ENCODE data around the gene RFTN1. TPM values are rescaled to one million over a fixed set of nuclear protein-coding genes. Genes with fewer than 3 reads are reported as not detected.
A peak's percentile ranks its signal among the peaks of the same experiment; 100 is the strongest.

The RFTN1 gene
- total RNA-seq, 2 experiments from 2014 or later: 81.8 to 152 TPM

GRCh38 chr3:16377847-16378302 is 135.6 kb downstream of the RFTN1 start:
- H3K79me2 ChIP-seq (ENCODE audit: insufficient read depth, low read depth, low read length): peaks cover 76% of the 10 kb centered on the region; the same call in 1 of the 2 replicates
- H2AFZ ChIP-seq (ENCODE audit: low read length): no peak overlapping the region
- H3K27ac ChIP-seq (ENCODE audit: low read depth, low read length, poor library complexity, severe bottlenecking): peak overlapping the region; percentile 99
- BruUV-seq (replicated peaks): no TSS peak
- H4K20me1 ChIP-seq (ENCODE audit: insufficient read depth, low read length): no peaks in the 10 kb centered on the region
- peak; percentile 47 for DNase-seq (ENCODE audit: low spot score)
- H3K4me3 ChIP-seq (ENCODE audit: low read depth, low read length, poor library complexity, severe bottlenecking): peak overlapping the region; percentile 43
- peaks cover 100% of the 10 kb centered on the region for H3K4me1 ChIP-seq (ENCODE audit: insufficient read depth, low read length, poor library complexity, severe bottlenecking)
- POLR2A ChIA-PET: interaction anchor here (0.9 to 3.5 kb wide), 12 partner anchors 12 to 138 kb away, joined by 3 to 21 read pairs (median 4); no protein-coding TSS in a partner anchor
- CTCF ChIA-PET (ENCODE audit: unreplicated experiment): interaction anchor here (0.8 to 1.8 kb wide), 3 partner anchors 17 to 134 kb away, joined by 3 to 4 read pairs (median 3); no protein-coding TSS in a partner anchor
- H3K4me2 ChIP-seq (ENCODE audit: low read length): peak overlapping the region; percentile 71
- peak; percentile 72 for TF ChIP-seq CTCF (conservative IDR thresholded peaks at IDR 0.05; ENCODE audit: low read length)
- TF ChIP-seq EZH2phosphoT487 (IDR thresholded peaks at IDR 0.05; ENCODE audit: borderline replicate concordance, low read depth, low read length): no peak
- no peaks in the 10 kb centered on the region for H3K9me2 ChIP-seq (ENCODE audit: insufficient read depth, low read length)
- H3K36me3 ChIP-seq (ENCODE audit: insufficient read depth, low read length): peaks cover 80% of the 10 kb centered on the region
- no peaks in the 10 kb centered on the region for H3K9me3 ChIP-seq (ENCODE audit: low read length)
- intact Hi-C loops (cut with micrococcal nuclease; ENCODE audit: unreplicated experiment): loop anchor here (1.0 to 10.0 kb wide), 4 partner anchors 55 to 1693 kb away; partner anchors contain the start of gene TBC1D5

- ChIA-PET POLR2A (interaction anchor here (0.6 to 3.5 kb wide), 9 partner anchors 12 to 139 kb away, joined by 3 to 21 read pairs (median 5); no protein-coding TSS in a partner anchor), CTCF (ENCODE audit: unreplicated experiment) (interaction anchor here (0.8 to 1.8 kb wide), 5 partner anchors 11 to 139 kb away, joined by 3 to 4 read pairs (median 4); no protein-coding TSS in a partner anchor)
- H3K9me3 ChIP-seq (ENCODE audit: low read length): no peaks in the 10 kb centered on the region
- H3K4me1 ChIP-seq (ENCODE audit: insufficient read depth, low read length, poor library complexity, severe bottlenecking): peaks cover 100% of the 10 kb centered on the region
- H3K79me2 ChIP-seq (ENCODE audit: insufficient read depth, low read depth, low read length): peaks cover 77% of the 10 kb centered on the region; the same call in 1 of the 2 replicates
- no peak overlapping the region for H2AFZ ChIP-seq (ENCODE audit: low read length)
- peak overlapping the region; percentile 43 for H3K4me3 ChIP-seq (ENCODE audit: low read depth, low read length, poor library complexity, severe bottlenecking)
- peaks cover 78% of the 10 kb centered on the region for H3K36me3 ChIP-seq (ENCODE audit: insufficient read depth, low read length)
- TF ChIP-seq CTCF (conservative IDR thresholded peaks at IDR 0.05; ENCODE audit: low read length) (no peak), EZH2phosphoT487 (IDR thresholded peaks at IDR 0.05; ENCODE audit: borderline replicate concordance, low read depth, low read length) (no peak)
- intact Hi-C loops (cut with micrococcal nuclease; ENCODE audit: unreplicated experiment): loop anchor here (1.0 to 10.0 kb wide), 4 partner anchors 56 to 1692 kb away; partner anchors contain the start of gene TBC1D5
- no peaks in the 10 kb centered on the region for H4K20me1 ChIP-seq (ENCODE audit: insufficient read depth, low read length)
- H3K9me2 ChIP-seq (ENCODE audit: insufficient read depth, low read length): no peaks in the 10 kb centered on the region
- BruUV-seq (replicated peaks): no TSS peak
- peak overlapping the region; percentile 71 for H3K4me2 ChIP-seq (ENCODE audit: low read length)
- peak; percentile 92 for DNase-seq (ENCODE audit: low spot score)
- peak overlapping the region; percentile 99 for H3K27ac ChIP-seq (ENCODE audit: low read depth, low read length, poor library complexity, severe bottlenecking)
Measured at GRCh38 chr3:16377196-16377595, 136.3 kb downstream of the RFTN1 start.

GRCh38 chr3:16375891-16376290 is 137.6 kb downstream of the RFTN1 start:
- H4K20me1 ChIP-seq (ENCODE audit: insufficient read depth, low read length): no peaks in the 10 kb centered on the region
- intact Hi-C loops (cut with micrococcal nuclease; ENCODE audit: unreplicated experiment): loop anchor here (10.0 kb wide), 2 partner anchors 1369 to 1691 kb away; partner anchors contain the start of gene TBC1D5
- POLR2A ChIA-PET: interaction anchor here (0.5 to 3.8 kb wide), 15 partner anchors 12 to 153 kb away, joined by 3 to 31 read pairs (median 4); no protein-coding TSS in a partner anchor
- H3K9me2 ChIP-seq (ENCODE audit: insufficient read depth, low read length): no peaks in the 10 kb centered on the region
- peaks cover 100% of the 10 kb centered on the region for H3K4me1 ChIP-seq (ENCODE audit: insufficient read depth, low read length, poor library complexity, severe bottlenecking)
- peak overlapping the region; percentile 99 for H3K27ac ChIP-seq (ENCODE audit: low read depth, low read length, poor library complexity, severe bottlenecking)
- CTCF ChIA-PET (ENCODE audit: unreplicated experiment): interaction anchor here (1.0 to 1.5 kb wide), 4 partner anchors 9 to 140 kb away, joined by 3 to 4 read pairs (median 4); no protein-coding TSS in a partner anchor
- H3K9me3 ChIP-seq (ENCODE audit: low read length): no peaks in the 10 kb centered on the region
- no TSS peak for BruUV-seq (replicated peaks)
- no peak overlapping the region for H2AFZ ChIP-seq (ENCODE audit: low read length)
- no peak for TF ChIP-seq CTCF (conservative IDR thresholded peaks at IDR 0.05; ENCODE audit: low read length)
- TF ChIP-seq EZH2phosphoT487 (IDR thresholded peaks at IDR 0.05; ENCODE audit: borderline replicate concordance, low read depth, low read length): no peak
- peaks cover 76% of the 10 kb centered on the region; the same call in 1 of the 2 replicates for H3K79me2 ChIP-seq (ENCODE audit: insufficient read depth, low read depth, low read length)
- peak overlapping the region; percentile 71 for H3K4me2 ChIP-seq (ENCODE audit: low read length)
- H3K4me3 ChIP-seq (ENCODE audit: low read depth, low read length, poor library complexity, severe bottlenecking): peak overlapping the region; percentile 43
- DNase-seq (ENCODE audit: low spot score): no peak
- H3K36me3 ChIP-seq (ENCODE audit: insufficient read depth, low read length): peaks cover 78% of the 10 kb centered on the region

All from OCI-LY7 (cell line).